ENCODE data around the gene E4F1. TPM values are rescaled to one million over a fixed set of nuclear protein-coding genes. Genes with fewer than 3 reads are reported as not detected.

E4F1 gene
- total and polyA plus RNA-seq, 2 experiments from 2014 or later = 27.7 to 55.4 TPM

DNA sequence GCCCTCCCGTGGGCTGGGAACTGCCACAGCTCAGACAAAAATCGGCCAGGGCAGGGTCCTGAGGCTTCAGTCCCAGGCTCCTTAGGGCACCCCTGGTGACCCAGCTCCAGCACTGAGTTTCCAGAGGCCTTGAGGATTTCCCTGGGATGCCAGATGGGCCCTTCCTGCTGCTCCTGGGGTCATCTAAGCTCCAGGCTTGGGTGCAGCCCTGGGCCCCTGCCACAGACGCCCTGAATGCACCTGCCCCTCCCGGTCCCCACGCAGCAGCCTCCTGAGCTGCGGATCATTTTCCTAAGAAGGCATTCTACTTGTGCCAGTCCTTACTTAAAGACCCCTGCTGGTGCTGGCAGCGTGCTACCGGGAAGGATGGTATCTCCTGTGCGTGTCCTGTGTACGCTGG, 50.5 kb downstream of the E4F1 start:
- H3K9me3 ChIP-seq (ENCODE audit: low read depth) = no peaks in the 10 kb centered on the region
- H3K27me3 ChIP-seq = no peaks in the 10 kb centered on the region
- H3K27ac ChIP-seq = no peak overlapping the region
- no peaks in the 10 kb centered on the region for H3K36me3 ChIP-seq
- TF ChIP-seq CTCF (IDR thresholded peaks at IDR 0.05; ENCODE audit: low read depth, low read length) = no peak
- H3K4me1 ChIP-seq (ENCODE audit: low read depth) = peaks cover 8% of the 10 kb centered on the region
- DNase-seq (ENCODE audit: low read depth in 1 of 2, low spot score in 1 of 2) = no peak
- no peak overlapping the region for H3K4me3 ChIP-seq

- Histone ChIP-seq H3K9me3 (ENCODE audit: low read depth) (no peaks in the 10 kb centered on the region), H3K27ac (no peak overlapping the region), H3K27me3 (no peaks in the 10 kb centered on the region), H3K36me3 (no peaks in the 10 kb centered on the region), H3K4me1 (ENCODE audit: low read depth) (no peaks in the 10 kb centered on the region), H3K4me3 (no peak overlapping the region)
- TF ChIP-seq CTCF (IDR thresholded peaks at IDR 0.05; ENCODE audit: low read depth, low read length) = no peak
- no peak for DNase-seq (ENCODE audit: low read depth in 1 of 2, low spot score in 1 of 2)
These were observed 52.3 kb downstream of the E4F1 start for GRCh38 chr16:2275476-2276367.

DNA sequence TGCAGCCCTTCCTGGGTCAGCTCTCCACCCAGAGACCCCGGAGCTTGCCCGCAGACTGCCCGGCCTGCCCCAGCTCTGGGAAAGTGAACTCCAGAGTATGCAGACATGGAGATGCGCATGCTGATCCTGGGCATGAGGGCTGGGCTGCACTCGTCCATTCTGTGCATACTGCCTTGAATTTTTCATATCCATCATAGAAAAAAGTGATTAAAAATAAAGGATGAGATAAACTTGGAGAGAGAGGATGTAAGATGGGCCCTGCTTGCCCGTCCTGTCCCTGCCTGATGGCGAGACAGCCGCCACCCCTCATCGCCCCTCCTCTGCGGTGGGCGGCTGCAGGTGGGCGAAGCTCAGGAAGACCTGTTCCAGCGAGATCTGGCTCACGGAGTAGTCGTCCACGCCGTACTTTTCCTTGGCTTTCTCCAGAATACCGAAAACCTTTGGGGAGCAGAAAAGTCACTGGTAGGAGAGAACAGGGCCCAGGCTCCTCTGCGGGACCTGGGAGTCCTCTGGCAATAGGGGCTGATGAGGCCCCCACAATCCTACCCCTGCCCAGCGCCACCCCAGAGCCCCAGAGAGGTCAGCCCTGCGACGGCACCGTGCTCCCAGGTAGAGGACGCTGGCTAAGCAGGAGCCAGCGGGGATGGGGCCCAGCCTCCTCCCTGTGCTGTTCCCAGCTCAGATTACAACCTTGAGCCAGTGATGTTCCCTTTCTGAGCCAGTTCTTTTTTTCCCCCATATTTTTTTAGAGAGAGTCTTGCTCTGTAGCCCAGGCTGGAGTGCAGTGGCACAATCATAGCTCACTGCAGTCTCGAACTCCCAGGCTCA, 53.2 kb downstream of the E4F1 start:
- Histone ChIP-seq H3K4me3 (no peak overlapping the region), H3K4me1 (ENCODE audit: low read depth) (no peaks in the 10 kb centered on the region), H3K9me3 (ENCODE audit: low read depth) (no peaks in the 10 kb centered on the region), H3K27me3 (no peaks in the 10 kb centered on the region), H3K27ac (no peak overlapping the region), H3K36me3 (no peaks in the 10 kb centered on the region)
- DNase-seq (ENCODE audit: low read depth in 1 of 2, low spot score in 1 of 2) = no peak
- TF ChIP-seq CTCF (IDR thresholded peaks at IDR 0.05; ENCODE audit: low read depth, low read length) = no peak

GRCh38 chr16:2277466-2278271, 54.3 kb downstream of the E4F1 start:
- no peak for TF ChIP-seq CTCF (IDR thresholded peaks at IDR 0.05; ENCODE audit: low read depth, low read length)
- Histone ChIP-seq H3K4me1 (ENCODE audit: low read depth) (no peaks in the 10 kb centered on the region), H3K36me3 (no peaks in the 10 kb centered on the region), H3K9me3 (ENCODE audit: low read depth) (no peaks in the 10 kb centered on the region), H3K4me3 (no peak overlapping the region), H3K27ac (no peak overlapping the region), H3K27me3 (no peaks in the 10 kb centered on the region)
- DNase-seq (ENCODE audit: low read depth in 1 of 2, low spot score in 1 of 2) = no peak

GRCh38 chr16:2278272-2278608, 54.8 kb downstream of the E4F1 start:
- Histone ChIP-seq H3K9me3 (ENCODE audit: low read depth) (no peaks in the 10 kb centered on the region), H3K4me3 (no peak overlapping the region), H3K27me3 (no peaks in the 10 kb centered on the region), H3K4me1 (ENCODE audit: low read depth) (no peaks in the 10 kb centered on the region), H3K36me3 (no peaks in the 10 kb centered on the region), H3K27ac (no peak overlapping the region)
- peak; percentile 9 for TF ChIP-seq CTCF (IDR thresholded peaks at IDR 0.05; ENCODE audit: low read depth, low read length)
- no peak for DNase-seq (ENCODE audit: low read depth in 1 of 2, low spot score in 1 of 2)

Measured in cardiac muscle cell (in vitro differentiated cells and primary cell).